Measurements from ENCODE around the gene RBM5.

Gene RBM5

DNA sequence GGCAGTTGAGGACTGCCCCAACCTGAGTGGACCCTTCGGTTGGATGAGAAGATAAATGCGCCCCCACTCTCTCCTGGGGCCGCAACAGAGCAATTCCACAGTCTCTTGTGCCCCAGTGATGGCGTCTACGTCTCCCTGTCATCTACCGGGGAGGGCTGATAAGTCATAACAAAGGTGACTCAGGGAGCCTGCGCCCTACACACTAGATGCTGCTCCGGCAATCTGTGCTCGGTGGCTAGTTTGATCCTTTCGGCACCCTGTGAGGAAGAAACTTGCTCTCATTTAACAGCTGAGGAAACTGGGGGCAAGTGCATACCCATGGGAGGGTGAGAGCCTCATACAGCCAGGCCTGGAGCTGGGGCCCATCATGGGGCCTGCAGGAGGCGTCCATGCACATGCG lies 52.3 kb downstream of the RBM5 start:
- no peak for DNase-seq

GRCh38 chr3:50146316-50146901 lies 57.7 kb downstream of the RBM5 start:
- DNase-seq = no peak

DNA sequence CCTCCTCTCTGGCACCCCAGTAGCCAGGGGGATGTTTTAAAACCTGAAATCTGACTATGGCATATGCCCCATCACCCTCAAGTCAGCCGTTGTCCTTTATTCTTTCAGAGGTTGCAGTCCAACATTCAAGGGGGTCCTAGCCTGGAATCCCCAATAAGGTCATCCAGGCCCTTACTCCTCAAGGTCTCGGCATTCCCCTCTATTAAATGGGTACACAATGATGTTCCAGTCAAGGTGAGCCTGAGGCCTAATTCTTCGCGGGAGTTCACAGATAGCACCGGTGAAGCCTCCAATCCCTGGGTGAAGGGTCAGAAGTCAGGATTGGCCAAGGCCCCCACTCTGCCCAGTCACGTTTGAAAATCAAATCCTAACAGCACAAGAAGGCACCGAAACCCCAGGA lies 58.3 kb downstream of the RBM5 start:
- DNase-seq = no peak

GRCh38 chr3:50147447-50147846 lies 58.7 kb downstream of the RBM5 start:
- no peak for DNase-seq

GRCh38 chr3:50147861-50148260 lies 59.1 kb downstream of the RBM5 start:
- no peak for DNase-seq

- no peak for DNase-seq
Observed at GRCh38 chr3:50150404-50150750, 61.7 kb downstream of the RBM5 start.

DNA sequence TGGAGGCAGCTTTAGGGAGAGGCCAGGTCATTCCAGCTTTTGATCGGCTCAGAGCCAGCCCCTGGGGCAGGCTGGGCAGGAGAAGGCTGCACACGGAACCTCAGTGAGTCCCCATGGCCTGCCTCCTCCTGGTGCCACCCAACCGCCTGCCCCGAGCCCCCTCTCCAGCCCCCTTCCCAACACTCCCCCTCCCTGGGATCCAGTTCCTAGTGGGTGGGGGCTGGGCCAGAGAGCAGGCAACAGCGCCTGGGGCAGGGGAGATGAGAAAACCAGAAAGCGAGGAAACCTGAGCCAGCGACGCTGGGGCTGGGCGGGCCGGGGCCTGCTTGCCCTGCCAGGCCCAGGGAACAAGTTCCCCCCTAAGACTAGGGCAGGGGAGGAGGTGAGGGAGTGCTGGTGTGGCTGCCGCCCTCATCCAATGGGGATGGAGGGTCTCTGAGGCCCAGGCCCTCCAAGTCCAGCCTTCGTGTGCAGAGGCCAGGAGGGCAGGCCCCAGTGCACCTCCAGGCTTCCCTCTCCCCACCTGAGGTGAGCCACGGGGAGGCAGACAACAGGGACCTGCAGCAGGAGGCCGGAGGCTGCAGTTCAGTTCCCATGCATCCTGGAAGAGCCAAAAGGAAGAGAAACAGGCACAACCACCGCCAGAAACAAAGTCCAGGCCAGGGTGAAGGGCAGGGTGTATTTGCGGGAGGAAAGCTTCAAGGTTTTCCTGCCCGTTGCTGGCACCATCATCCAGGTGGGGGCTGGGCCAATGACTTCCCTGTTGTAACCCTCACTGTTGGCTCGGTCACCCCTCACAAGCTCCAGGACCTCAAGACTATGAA lies 62.4 kb downstream of the RBM5 start:
- no peak for DNase-seq

- no peak for DNase-seq
Observed at GRCh38 chr3:50151728-50152127, 63.0 kb downstream of the RBM5 start.

GRCh38 chr3:50153782-50154475 lies 65.2 kb downstream of the RBM5 start:
- DNase-seq = no peak

GRCh38 chr3:50154476-50154839 lies 65.7 kb downstream of the RBM5 start:
- DNase-seq = no peak

DNA sequence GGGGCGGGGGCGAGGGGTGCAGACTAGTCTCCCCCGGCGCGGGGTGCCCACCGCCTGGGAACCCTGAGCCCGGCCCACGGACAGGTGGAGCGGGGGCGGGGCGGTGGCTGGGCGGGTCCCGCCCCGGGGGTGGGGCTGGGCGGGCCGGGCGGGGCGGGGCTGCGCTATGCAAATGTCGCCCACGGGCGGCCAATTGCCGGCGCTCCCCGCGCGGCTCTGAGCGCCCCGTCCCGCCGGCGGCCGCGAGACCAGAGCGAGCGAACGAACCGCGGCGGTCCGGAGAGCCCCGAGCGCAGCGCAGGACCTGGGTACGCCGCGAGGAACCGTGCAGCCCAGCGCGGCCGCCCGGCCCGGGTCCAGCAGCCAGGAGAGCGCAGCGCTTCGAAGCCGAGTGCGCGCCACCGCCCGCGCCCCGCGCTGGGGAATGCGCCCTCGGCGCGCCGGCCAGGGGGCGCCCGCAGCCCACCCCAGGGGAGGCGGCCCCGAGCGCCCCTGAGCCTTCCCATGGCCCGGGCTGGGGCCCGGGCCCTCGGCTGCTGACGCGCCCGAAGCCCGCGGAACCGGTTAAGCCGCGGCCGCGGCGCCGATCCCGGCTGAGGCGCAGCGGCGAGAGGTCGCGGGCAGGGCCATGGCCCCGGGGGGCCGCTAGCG lies 66.2 kb downstream of the RBM5 start, which contains the start of gene SEMA3F:
Gene SEMA3F, plus strand, starts transcription at position 485 of the 651 bp plus-strand sequence. CDS start 4,299 bp downstream, outside the sequence.
- peak; percentile 80 for DNase-seq

DNA sequence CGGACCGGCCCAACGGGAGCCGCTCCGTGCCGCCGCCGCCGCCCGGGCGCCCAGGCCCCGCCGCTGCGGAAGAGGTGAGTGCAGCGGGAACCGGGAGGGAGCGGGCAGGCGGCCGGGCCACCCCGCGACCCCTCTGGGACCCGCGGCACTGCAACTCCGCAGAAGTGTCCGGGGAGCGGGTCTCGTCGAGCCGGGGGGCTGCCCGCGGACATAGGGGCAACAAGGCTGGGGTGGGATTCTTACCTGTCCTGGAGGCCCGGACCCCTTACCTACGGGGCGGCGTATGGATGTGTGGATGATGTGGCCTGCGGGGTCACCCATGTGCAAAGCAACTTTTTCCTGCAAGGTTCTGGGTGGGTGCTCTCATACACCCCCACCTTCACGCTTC lies 66.8 kb downstream of the RBM5 start:
- no peak for DNase-seq

DNA sequence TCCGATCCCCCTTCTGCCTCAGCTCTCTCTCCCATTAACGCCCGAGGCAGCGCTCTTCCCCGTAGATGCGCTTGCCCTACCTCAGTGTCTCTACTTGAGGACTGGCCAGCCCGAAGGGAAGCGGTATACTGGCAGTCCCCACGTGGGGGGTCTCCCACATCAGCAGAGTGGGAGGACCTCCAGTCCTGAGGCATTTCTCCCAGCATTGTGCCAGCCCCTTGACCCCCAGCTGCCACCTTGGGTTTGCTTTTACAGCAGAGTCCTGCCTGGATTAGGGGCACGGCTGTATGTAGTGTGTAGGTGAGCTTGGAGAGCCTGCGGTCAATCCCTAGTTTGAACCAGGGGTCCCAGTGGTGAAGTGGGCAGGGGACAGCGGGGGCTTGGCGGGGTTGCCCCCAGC lies 67.2 kb downstream of the RBM5 start:
- DNase-seq = no peak

- no peak for DNase-seq
Observed at GRCh38 chr3:50156549-50157493, 68.1 kb downstream of the RBM5 start.

DNA sequence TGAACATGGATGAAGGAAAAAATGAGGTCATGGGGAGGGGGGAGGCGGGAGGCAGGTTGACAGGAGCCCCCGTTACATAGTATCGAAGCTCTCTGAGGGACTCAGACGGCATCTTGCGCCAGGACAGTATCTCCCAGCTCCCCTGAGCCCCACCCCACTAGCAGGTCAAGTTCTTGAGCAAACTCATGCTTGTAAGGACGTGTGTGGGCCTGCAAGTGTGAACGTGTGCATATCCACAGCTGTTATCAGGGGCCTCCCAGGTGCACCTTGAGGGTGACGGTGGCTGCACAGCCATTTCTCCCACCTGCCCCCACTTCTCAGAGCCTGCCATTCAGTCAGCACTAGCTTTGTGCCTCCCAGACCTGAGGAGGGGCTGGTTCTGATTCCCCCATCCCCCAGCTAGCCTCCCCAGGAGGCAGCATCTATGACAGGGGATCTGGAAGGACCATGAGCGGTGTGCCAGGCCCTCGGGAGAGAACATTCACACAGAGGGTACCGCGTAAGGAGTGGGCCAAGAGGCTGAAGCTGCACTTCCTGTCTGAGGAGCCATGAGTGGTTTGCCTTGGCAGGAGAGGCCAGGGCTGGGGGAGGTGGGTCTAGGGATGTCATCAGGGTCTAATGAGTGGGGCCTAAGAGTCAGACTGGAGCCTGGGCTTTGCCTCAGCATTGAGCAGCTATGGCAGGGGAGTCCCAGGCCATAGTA lies 69.3 kb downstream of the RBM5 start:
- DNase-seq = no peak

- no peak for DNase-seq
Observed at GRCh38 chr3:50158530-50159146, 69.9 kb downstream of the RBM5 start.

- DNase-seq = no peak
Observed at GRCh38 chr3:50160561-50160983, 71.9 kb downstream of the RBM5 start.

DNA sequence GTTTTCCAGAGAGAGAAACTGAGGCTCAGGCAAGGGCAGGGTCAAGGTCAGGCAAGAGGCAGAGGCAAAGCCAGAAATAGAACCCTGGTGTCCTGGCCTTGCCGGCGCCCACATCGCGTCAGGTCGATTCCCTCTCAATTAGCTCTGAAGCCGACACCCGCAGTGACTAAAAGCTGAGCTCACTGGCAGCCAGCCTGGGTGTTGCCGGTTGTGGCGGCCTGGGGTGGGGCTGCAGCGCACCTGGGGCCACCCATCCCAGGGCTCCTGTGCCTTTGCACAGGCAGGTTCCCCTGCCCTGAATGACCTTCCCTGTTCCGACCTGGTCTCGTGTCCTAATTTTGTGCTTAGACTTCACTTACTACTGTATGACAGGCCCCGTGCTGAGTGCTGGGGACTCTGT lies 72.6 kb downstream of the RBM5 start:
- no peak for DNase-seq

GRCh38 chr3:50162034-50162883 lies 73.5 kb downstream of the RBM5 start:
- no peak for DNase-seq
